Cardiac fibroblast (primary cell): ENCODE data around the gene MORC2.

ENCODE experiments used
- DNase-seq, 2 donors: peaks; one replicate each; pipeline versions ENCODE4 v3.0.0 to v3.0.0-alpha.2; 2010; ENCODE audit warnings: low read depth in 2 of 2
- H3K4me3 ChIP-seq, 2 donors: replicated peaks in 1 of 2; 1 replicate in 1 of 2; 2 replicates in 1 of 2; pipeline ENCODE4 v1.5.1; 2011; ENCODE audit warnings: low read depth in 2 of 2, low read length in 2 of 2, mild to moderate bottlenecking in 2 of 2, moderate library complexity in 1 of 2
- TF ChIP-seq, protein P1 (sequence below): IDR thresholded peaks from one replicate; pipeline ENCODE4 v1.5.1; 2011; ENCODE audit warnings: low read depth, mild to moderate bottlenecking, low read length, inconsistent platforms

MORC2 gene

DNA sequence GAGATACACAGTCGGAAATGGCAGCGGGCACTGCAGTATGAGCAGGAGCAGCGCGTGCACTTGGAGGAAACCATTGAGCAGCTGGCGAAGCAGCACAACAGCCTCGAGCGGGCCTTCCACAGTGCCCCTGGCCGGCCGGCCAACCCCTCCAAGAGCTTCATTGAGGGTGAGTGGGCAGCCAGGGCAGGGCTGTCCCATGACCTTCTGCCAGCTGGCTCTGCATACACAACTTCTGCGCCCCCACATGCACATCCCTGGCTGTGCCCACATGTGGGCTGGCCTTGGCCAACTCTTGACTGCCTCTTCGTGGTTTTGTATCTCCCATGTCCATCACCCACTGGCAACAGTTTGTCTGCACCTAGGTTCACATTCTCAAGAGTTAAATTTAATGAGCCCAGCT is 81.1 kb downstream of the MORC2 start:
- TF ChIP-seq, protein P1, sequence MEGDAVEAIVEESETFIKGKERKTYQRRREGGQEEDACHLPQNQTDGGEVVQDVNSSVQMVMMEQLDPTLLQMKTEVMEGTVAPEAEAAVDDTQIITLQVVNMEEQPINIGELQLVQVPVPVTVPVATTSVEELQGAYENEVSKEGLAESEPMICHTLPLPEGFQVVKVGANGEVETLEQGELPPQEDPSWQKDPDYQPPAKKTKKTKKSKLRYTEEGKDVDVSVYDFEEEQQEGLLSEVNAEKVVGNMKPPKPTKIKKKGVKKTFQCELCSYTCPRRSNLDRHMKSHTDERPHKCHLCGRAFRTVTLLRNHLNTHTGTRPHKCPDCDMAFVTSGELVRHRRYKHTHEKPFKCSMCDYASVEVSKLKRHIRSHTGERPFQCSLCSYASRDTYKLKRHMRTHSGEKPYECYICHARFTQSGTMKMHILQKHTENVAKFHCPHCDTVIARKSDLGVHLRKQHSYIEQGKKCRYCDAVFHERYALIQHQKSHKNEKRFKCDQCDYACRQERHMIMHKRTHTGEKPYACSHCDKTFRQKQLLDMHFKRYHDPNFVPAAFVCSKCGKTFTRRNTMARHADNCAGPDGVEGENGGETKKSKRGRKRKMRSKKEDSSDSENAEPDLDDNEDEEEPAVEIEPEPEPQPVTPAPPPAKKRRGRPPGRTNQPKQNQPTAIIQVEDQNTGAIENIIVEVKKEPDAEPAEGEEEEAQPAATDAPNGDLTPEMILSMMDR: no peak
- H3K4me3 ChIP-seq: no peak overlapping the region
- no peak for DNase-seq

DNA sequence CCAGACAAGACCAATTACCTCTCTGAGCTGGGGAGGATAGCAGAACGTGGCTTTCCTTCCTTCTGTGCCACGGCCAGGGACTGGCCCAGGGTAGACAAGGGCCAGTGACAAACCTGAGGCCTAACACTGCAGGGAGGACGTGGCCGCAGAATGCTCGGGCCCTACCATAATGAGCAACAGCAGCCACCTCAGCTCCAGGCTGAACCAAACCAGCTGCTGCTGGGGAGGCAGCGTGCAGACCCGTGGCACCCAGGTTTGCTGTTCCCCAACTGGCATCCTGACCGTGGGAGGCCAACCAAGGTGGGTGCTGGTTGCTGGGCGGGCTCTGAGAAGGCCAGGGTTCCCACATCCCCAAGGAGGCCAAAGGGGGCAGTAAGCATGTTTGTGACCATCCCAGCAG is 83.0 kb downstream of the MORC2 start:
- H3K4me3 ChIP-seq: no peak overlapping the region
- TF ChIP-seq, protein P1: no peak
- no peak for DNase-seq

DNA sequence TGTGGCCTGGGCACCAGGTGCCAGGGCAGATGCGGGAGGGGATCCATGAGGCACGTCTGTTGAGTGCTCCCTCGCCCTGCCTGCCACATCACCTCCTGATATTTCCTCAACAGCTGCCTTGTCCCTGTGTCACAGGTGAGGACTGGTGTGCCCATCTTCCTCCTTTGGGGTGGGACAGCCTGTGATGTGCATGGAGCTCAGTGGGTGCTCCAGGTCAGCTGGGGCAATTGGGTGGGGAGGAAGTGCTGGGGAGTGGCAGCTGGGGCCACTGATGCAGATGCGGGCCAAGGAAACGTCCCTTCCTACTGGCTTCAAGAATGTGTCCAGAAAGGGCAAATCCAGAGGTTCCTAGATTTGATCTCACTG is 83.6 kb downstream of the MORC2 start:
- TF ChIP-seq, protein P1: no peak
- no peak overlapping the region for H3K4me3 ChIP-seq

GRCh38 chr22:30884211-30885000 is 84.2 kb downstream of the MORC2 start:
- TF ChIP-seq, protein P1: no peak
- H3K4me3 ChIP-seq: no peak overlapping the region
- DNase-seq: no peak

More for the DNA sequence above, 83.6 kb downstream of the MORC2 start:
- no peak for DNase-seq

DNA sequence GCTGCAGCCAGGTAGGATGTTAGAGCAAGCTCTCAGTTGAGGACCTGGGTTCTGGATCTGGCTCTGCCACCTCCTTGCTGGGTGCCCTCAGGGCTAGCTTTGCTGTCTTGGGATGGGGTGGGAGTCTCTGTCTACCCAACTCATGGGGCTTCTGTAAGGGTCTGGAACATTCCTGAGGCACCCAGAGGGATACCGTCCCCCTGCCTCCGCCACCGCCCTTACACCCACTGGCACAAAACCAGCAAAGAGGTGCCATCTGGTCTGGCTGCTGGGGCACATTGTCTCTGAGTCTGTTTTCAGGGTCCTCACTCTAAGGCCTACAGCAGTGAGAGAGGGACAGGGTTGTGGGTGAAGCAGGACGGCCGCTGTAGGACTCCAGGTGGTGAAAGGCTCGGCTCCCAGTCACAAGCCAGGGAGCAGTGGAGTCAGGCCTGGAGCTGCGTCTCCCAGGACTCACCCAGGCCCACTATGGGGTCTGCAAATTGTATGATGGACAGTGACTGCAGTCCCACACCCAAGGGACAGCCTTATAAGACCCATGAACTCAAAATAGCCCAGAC is 84.9 kb downstream of the MORC2 start:
- no peak overlapping the region for H3K4me3 ChIP-seq
- TF ChIP-seq, protein P1: no peak
- no peak for DNase-seq

DNA sequence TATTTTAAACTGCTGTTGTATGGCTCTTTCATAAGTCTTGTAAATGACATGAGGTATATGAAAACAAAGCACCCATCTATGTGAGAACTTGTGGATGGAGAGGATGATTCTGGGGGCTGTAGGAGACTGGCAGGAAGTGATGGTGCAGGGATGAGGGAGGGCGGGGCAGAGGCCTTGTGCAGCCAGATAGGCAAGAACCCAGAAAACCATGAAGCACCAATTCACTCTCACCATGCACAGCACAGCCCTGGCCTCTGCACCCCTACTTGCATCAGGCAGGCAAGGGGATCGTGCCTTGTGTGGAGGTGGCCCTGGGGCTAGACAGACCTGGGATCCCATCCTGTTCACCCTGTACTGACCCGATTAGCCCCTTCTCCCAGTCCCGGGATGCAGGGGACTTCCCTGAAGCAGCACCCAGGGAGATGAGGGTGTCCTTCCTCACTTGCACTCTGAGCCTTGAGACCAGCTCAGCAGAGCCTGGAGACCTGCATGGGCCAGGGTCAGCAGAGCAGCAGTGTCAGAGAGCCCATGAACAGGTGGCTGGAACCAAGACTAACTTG is 85.5 kb downstream of the MORC2 start:
- H3K4me3 ChIP-seq: no peak overlapping the region
- TF ChIP-seq, protein P1: no peak
- no peak for DNase-seq
